Activated CD4-positive, CD25-positive, alpha-beta regulatory T cell treated with anti-CD3 and anti-CD28 coated beads, Interleukin-2, amount 50 U/mL, for 24 hours (primary cell): ENCODE data around the gene SH3GLB2.
"Not testable (repeated sequence)": the region's sequence is repeated elsewhere in the genome, so short reads cannot be mapped to it uniquely, and the experiment has no call there.

Source experiments
- ATAC-seq, 2 donors: fragments of 150-1000 bp; cut with Tn5 transposase; one replicate each; pipeline ENCODE4 v1.10.0; 2021; ENCODE audit warnings: mild to moderate bottlenecking in 1 of 2, moderate library complexity in 1 of 2

SH3GLB2 gene

DNA sequence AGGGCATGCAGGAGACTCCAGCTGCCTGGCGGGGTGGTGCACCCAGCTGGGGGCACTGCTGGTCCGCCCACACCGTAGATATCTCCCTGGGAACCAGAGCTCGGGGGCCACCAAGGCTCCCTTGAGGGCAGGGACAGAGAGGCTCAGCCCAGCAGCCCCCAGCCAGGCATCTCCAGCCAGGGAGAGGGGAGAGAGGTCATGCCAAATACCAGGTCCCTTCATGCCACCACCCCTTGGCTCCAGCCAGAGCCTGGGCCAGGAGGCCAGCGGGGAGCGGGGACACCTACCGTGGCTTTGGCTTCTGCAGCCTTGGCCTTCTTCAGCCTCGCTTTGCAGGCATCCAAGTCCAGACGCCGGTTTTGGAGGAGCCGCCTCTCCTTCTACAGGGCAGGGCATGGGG, 14.0 kb downstream of the SH3GLB2 start:
- ATAC-seq = no peak

DNA sequence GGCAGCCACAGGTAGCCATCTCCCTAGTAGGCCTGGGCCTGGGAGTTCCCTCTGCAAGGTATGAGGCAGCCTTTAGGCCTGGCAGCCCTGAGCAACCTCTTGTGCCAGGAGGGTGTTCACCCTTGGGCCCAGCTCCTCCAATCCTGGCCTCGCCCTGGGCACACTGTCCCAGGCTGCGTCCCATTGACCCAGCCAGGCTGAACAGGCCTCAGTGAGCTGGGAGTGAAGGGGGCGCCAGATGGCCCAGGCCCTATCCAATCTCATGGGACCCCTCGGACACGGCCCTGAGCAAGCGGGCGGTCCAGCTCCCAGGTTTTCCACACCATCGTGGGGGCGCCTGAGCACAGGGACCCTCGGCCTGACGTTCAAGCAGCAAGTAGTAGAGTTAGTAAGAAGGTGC, 14.5 kb downstream of the SH3GLB2 start:
- ATAC-seq = no peak

DNA sequence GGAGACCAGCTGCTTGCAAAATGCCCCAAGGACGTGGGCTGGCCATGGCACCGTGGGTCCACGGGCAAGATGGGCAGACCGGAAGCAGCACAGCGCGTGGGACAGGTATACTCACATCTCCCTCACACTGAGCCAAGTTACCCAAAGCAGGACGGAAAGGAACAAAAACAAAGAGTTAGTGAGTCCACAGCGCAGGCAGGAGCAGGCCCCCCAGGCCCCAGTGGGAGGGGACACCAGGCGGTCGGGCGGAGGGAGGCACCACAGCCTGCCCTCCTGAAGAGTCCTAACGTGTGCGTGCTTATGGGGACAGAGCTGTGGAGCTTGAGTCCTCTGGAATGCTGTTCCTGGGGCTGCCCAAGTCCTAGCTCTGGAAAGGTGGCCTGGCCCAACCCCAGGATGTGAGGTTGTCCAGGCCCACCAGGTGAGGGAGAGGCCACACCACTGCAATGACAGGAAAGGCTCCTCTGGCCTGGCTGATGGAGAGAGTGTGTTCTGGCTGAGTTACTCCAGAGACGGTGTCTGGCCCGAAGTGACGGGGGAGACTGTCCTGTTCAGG, 15.2 kb downstream of the SH3GLB2 start:
- no peak for ATAC-seq

GRCh38 chr9:129012343-129012742, 15.8 kb downstream of the SH3GLB2 start:
- ATAC-seq = no peak

- no peak for ATAC-seq
Observed at GRCh38 chr9:129011761-129012181, 16.4 kb downstream of the SH3GLB2 start.

GRCh38 chr9:129011170-129011569, 17.0 kb downstream of the SH3GLB2 start:
- ATAC-seq = no peak

GRCh38 chr9:129010267-129010975, 17.7 kb downstream of the SH3GLB2 start:
- no peak for ATAC-seq

- no peak for ATAC-seq
Observed at GRCh38 chr9:129009584-129010141, 18.5 kb downstream of the SH3GLB2 start.

- ATAC-seq = no peak
Observed at GRCh38 chr9:129008986-129009583, 19.0 kb downstream of the SH3GLB2 start.

DNA sequence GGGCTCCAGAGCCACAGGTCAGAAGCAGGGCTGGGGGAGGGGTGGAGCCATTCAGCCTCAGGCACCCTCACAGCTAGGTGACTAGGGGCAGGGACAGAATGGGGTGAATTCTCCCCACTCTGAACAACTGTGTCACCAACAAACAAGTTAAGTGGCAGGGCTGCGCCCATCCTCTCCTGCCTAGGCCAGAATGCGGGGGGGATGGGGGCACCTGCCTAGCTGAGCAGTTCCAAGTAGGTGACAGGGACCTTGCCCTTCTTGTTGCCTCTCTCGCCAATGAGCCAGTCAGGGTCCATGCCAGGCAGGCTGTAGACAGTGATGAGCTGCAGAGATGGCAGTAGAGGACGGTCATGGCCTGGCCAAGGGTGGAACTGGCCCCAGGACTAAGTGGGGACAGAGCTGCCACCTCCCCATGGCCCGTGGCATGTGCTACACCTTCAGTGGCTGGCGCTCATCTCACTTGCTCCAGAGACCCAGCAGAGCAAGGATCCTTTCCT, 19.6 kb downstream of the SH3GLB2 start:
- no peak for ATAC-seq

DNA sequence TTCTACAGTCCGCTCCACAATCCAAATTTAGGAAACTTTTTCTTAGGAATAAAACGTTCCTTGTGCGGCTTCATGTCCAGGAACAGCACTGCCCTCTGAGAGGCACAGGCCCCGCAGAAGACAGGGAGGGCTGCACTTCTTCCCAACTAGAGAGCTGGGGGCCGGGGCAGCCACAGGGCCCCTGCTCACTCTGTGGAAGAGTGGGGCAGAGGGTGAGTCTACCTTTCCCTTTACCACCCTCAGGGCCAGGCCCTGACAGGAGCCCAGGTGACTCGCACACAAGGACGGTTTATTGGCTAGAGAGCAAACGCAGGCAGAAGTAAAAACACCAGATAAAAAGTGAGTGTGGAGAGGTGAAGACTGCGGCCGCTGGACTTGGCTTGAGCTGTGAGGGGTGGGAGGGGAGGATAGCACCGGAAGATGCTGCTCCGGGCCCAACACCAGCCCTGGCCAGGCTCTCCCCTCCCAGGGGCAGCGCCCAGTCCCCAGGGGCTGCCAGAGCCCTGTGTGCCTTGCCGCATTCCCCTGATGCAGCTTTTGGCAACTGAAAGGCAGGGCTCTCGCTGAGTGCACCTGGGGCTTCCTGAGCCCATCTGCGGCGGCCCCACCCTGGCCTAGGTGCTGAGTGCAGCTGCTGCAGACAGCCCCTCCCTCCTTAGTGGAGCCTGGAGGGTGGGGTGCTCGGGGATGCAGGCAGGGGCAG, 20.2 kb downstream of the SH3GLB2 start:
- no peak for ATAC-seq

- ATAC-seq = no peak
Observed at GRCh38 chr9:129007035-129007765, 20.9 kb downstream of the SH3GLB2 start.

- ATAC-seq = peak; percentile 75 to 76
Observed at GRCh38 chr9:129006328-129007034, 21.6 kb downstream of the SH3GLB2 start.

DNA sequence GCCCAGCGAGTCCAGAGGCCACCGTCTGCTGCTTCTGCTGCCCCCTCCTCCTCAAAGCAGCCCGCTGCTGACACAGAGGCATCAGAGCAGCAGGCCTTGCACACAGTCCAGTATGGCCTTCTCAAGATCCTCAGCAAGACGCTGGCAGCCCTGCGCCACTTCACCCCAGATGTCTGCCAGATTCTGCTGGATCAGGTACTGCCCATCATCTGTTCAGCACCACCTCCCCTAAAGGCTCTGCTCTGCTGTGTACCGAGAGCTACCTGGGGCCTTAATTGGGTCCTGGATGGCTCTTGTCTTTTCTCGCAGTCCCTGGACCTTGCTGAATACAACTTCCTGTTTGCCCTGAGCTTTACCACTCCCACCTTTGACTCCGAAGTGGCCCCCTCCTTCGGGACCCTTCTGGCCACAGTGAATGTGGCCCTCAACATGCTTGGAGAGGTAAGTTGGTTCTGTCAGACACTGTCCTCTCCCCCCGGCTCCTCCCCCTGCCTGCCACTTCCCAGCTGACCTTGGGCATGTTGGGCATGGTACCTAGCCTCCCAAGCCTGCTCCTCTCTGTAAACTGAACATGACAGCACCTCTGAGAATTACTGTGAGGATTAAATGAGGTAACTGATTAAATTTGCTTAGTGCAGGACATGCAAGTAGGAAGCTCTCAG, 22.7 kb downstream of the SH3GLB2 start:
- ATAC-seq = no peak

DNA sequence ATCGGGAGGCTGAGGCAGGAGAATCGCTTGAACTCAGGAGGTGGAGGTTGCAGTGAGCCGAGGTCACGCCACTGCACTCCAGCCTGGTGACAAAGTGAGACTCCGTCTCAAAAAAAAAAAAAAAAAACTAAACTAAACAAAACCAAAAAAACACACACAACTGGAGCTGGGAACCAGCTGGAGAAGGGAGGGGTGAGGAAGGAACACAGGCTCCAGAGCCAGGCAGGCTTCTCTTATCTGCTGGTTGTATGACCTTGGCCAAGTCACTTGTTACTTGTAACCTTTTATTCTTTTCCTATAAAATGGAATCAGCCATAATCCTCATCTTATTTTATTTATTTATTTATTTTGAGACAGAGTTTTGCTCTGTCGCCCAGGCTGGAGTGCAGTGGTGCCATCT, 24.0 kb downstream of the SH3GLB2 start:
- ATAC-seq = not testable (repeated sequence)

GRCh38 chr9:129002992-129003391, 25.1 kb downstream of the SH3GLB2 start:
- no peak for ATAC-seq

- ATAC-seq = no peak
Observed at GRCh38 chr9:129001504-129002325, 26.4 kb downstream of the SH3GLB2 start.

DNA sequence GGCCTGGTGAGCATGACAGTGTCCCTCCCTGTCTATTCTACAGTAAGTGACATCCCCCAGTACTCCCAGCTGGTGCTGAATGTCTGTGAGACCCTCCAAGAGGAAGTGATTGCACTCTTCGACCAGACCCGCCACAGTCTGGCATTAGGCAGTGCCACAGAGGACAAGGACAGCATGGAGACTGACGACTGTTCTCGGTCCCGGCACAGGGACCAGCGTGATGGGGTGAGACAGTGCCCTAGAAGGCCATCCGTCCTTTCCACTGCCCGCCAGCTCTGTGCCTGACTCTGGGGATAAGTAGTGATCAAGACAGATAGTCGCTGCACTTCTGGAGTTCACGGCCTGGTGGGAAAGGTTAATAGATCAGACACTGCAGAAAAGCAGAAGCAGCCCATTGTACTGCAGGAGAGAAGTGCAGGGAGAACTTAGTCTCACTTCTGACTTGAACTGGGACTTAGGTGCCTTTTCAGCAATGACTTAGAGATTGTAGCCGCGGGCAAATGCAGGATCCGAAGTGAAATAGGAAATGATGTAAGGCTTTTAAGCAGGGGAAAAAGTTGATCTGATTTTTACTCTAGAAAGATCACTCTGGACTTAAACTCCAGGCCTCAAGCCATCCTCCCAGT, 28.4 kb downstream of the SH3GLB2 start:
- ATAC-seq = no peak

DNA sequence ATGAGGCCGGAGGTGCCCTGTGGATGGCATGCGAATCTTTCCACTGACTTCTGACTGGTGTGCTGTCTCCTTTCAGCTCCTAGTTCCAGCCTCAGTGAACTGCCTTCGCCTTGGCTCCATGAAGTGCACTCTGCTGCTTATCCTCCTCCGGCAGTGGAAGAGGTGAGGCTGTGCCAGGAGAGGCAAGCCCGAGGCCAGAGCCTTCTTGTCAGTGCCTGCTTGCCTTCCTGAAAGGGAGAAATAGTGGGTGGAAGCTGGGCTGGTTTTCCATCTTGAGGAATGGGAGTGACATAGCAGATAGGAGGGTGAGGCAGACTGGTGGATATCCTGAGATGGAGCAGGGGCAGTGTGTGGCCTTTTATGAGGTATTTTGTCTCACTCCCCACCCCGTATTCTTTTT, 29.7 kb downstream of the SH3GLB2 start:
- no peak for ATAC-seq

GRCh38 chr9:128995791-128996190, 32.3 kb downstream of the SH3GLB2 start:
- ATAC-seq = no peak
